ENCODE results near the gene MYOM1. TPM values are rescaled to one million over a fixed set of nuclear protein-coding genes. Genes with fewer than 3 reads are reported as not detected.
"Not testable (repeated sequence)": the region's sequence is repeated elsewhere in the genome, so short reads cannot be mapped to it uniquely, and the experiment has no call there.

The MYOM1 gene
- total RNA-seq, 1 donor from 2014 or later, result 0.26 TPM

GRCh38 chr18:3067722-3068121, 152.0 kb downstream of the MYOM1 start:
- TF ChIP-seq CTCF (IDR thresholded peaks at IDR 0.05; ENCODE audit: insufficient read depth, low read length, severe bottlenecking), result no peak
- Histone ChIP-seq H3K36me3 (ENCODE audit: control insufficient read depth, insufficient read depth, low read length) (no peaks in the 10 kb centered on the region), H3K27me3 (ENCODE audit: control insufficient read depth, insufficient read depth, low read length) (no peaks in the 10 kb centered on the region), H3K4me3 (ENCODE audit: low read depth, low read length) (no peak overlapping the region)
- DNase-seq (ENCODE audit: low read depth), result no peak
- no peak for FAIRE-seq

- H3K36me3 ChIP-seq (ENCODE audit: control insufficient read depth, insufficient read depth, low read length), result no peaks in the 10 kb centered on the region
- FAIRE-seq (no peak), DNase-seq (ENCODE audit: low read depth) (no peak)
- TF ChIP-seq CTCF (IDR thresholded peaks at IDR 0.05; ENCODE audit: insufficient read depth, low read length, severe bottlenecking), result no peak
- no peaks in the 10 kb centered on the region for H3K27me3 ChIP-seq (ENCODE audit: control insufficient read depth, insufficient read depth, low read length)
- H3K4me3 ChIP-seq (ENCODE audit: low read depth, low read length), result no peak overlapping the region
Measured at GRCh38 chr18:3067165-3067661, 152.6 kb downstream of the MYOM1 start.

GRCh38 chr18:3066341-3067110, 153.2 kb downstream of the MYOM1 start:
- FAIRE-seq (peak; percentile 32), DNase-seq (ENCODE audit: low read depth) (no peak)
- H3K4me3 ChIP-seq (ENCODE audit: low read depth, low read length), result no peak overlapping the region
- H3K27me3 ChIP-seq (ENCODE audit: control insufficient read depth, insufficient read depth, low read length), result no peaks in the 10 kb centered on the region
- H3K36me3 ChIP-seq (ENCODE audit: control insufficient read depth, insufficient read depth, low read length), result no peaks in the 10 kb centered on the region
- TF ChIP-seq CTCF (IDR thresholded peaks at IDR 0.05; ENCODE audit: insufficient read depth, low read length, severe bottlenecking), result no peak

- H3K36me3 ChIP-seq (ENCODE audit: control insufficient read depth, insufficient read depth, low read length); H3K27me3 ChIP-seq (ENCODE audit: control insufficient read depth, insufficient read depth, low read length); FAIRE-seq; DNase-seq (ENCODE audit: low read depth); H3K4me3 ChIP-seq (ENCODE audit: low read depth, low read length): not testable (repeated sequence)
Measured at GRCh38 chr18:3063766-3064165, 156.0 kb downstream of the MYOM1 start.

- no peaks in the 10 kb centered on the region for H3K36me3 ChIP-seq (ENCODE audit: control insufficient read depth, insufficient read depth, low read length)
- FAIRE-seq, result no peak
- H3K27me3 ChIP-seq (ENCODE audit: control insufficient read depth, insufficient read depth, low read length), result no peaks in the 10 kb centered on the region
- DNase-seq (ENCODE audit: low read depth), result peak; percentile 40
- TF ChIP-seq CTCF (IDR thresholded peaks at IDR 0.05; ENCODE audit: insufficient read depth, low read length, severe bottlenecking), result peak; percentile 83
- H3K4me3 ChIP-seq (ENCODE audit: low read depth, low read length), result no peak overlapping the region
Measured at GRCh38 chr18:3062798-3063680, 156.7 kb downstream of the MYOM1 start.

All from bronchial epithelial cell (primary cell).